Spleen (tissue), 11 donors: ENCODE measurements around the gene CASTOR1. TPM values are rescaled to one million over a fixed set of nuclear protein-coding genes. Genes with fewer than 3 reads are reported as not detected.

Experiments used
- DNase-seq: peaks from one replicate; pipeline ENCODE4 v3.0.0-alpha.2; 2020
- H3K27ac ChIP-seq, 8 donors: fragments of 200-600 bp; sonication (generic) in 7 of 8; 1 replicate in 4 of 8; 2 replicates in 4 of 8; pipeline versions ENCODE4 v1.5.0 to v1.8.0; 2016 to 2021; ENCODE audit warnings: inconsistent platforms in 4 of 8, mild to moderate bottlenecking in 4 of 8, moderate library complexity in 1 of 8
- H3K27me3 ChIP-seq, 7 donors: fragments of 200-600 bp; sonication (generic) in 6 of 7; replicated peaks in 1 of 7; 1 replicate in 4 of 7; 2 replicates in 3 of 7; pipeline versions ENCODE4 v1.5.0 to v1.8.0; 2016 to 2021; ENCODE audit warnings: inconsistent platforms in 3 of 7, mild to moderate bottlenecking in 1 of 7
- H3K36me3 ChIP-seq, 6 donors: fragments of 200-600 bp; sonication (generic) in 5 of 6; 1 replicate in 4 of 6; 2 replicates in 2 of 6; pipeline versions ENCODE4 v1.5.0 to v1.8.0; 2016 to 2021; ENCODE audit warnings: inconsistent platforms in 2 of 6
- H3K4me1 ChIP-seq, 6 donors: fragments of 200-600 bp; sonication (generic) in 5 of 6; 1 replicate in 3 of 6; 2 replicates in 3 of 6; pipeline versions ENCODE4 v1.5.0 to v1.8.0; 2016 to 2021; ENCODE audit warnings: inconsistent platforms in 3 of 6
- H3K4me3 ChIP-seq, 8 donors: fragments of 200-600 bp; sonication (generic) in 7 of 8; 1 replicate in 4 of 8; 2 replicates in 4 of 8; pipeline versions ENCODE4 v1.5.0 to v1.8.0; 2016 to 2021; ENCODE audit warnings: inconsistent platforms in 4 of 8, mild to moderate bottlenecking in 4 of 8, moderate library complexity in 2 of 8
- H3K9me3 ChIP-seq, 8 donors: fragments of 200-600 bp; sonication (generic) in 7 of 8; 1 replicate in 4 of 8; 2 replicates in 4 of 8; pipeline versions ENCODE4 v1.5.0 to v1.8.0; 2016 to 2021; ENCODE audit warnings: inconsistent platforms in 4 of 8
- POLR2A ChIP-seq, 3 donors: fragments of 450-650 bp; IDR thresholded peaks; one replicate each; pipeline ENCODE4 v1.5.1; 2017; ENCODE audit warnings: antibody characterized with exemption in 3 of 3, mild to moderate bottlenecking in 1 of 3
- POLR2AphosphoS5 ChIP-seq, 3 donors: sonication (generic); formaldehyde crosslinking; IDR thresholded peaks; one replicate each; pipeline ENCODE4 v1.5.1; 2017; ENCODE audit warnings: antibody characterized with exemption in 3 of 3
- WGBS, 5 donors: extraction: QIAGEN DNeasy Blood & Tissue Kit in 3 of 5; methylation state at CpG; one replicate each; pipeline versions ENCODE4 v1.1.5 to v1.1.7; 2013 to 2018; 5-methylcytosine and 5-hydroxymethylcytosine counted together
- intact Hi-C: fragments of 100-400 bp; cut with DNase I; formaldehyde crosslinking; loops from one replicate; pipeline ENCODE4 v1.15.0; 2023; ENCODE audit warnings: low total_unique reads
- polyA plus RNA-seq, 3 donors: library from polyadenylated mRNA; stranded (reverse); fragments of 200-250 nt; gene quantifications; one replicate each; pipeline ENCODE4 v1.2.1, GENCODE V29; 2013
- total RNA-seq, 7 donors: library from RNA; depleted of rRNA in 3 of 7; stranded (reverse); fragments of >200 nt in 3 of 7; fragmentation: NEBNext Ultra II Directional in 4 of 7; extraction: Animal tissue kit (Norgen Biotek cat#: 25700) in 4 of 7; gene quantifications; one replicate each; pipeline versions ENCODE4 v1.1.0 to v1.2.1, GENCODE V29; 2016 to 2021
- TF ChIP-seq, protein P1 (sequence below), 11 experiments: fragments of 200-600 bp in 7 of 11; fragments of 450-650 bp in 4 of 11; sonication (generic) in 4 of 11; IDR thresholded peaks in 8 of 11; conservative IDR thresholded peaks in 3 of 11; 1 replicate in 7 of 11; 2 replicates in 4 of 11; pipeline versions ENCODE4 v1.4.0 to v1.8.0; 2016 to 2021; ENCODE audit warnings: antibody characterized with exemption in 11 of 11, inconsistent platforms in 4 of 11, mild to moderate bottlenecking in 1 of 11
- donor health status: healthy with polysubstance abuse.
- donor health status: DM: no; HTN: no; CAD: no; lungs with moderate emphysema.
- donor health status: DM: no; HTN: no; CAD: no.
- donor health status: Bipolar disorder and iron deficiency.
- donor health status: healthy.
- donor health status: DM: no; HTN: no; CAD: no.
- donor health status: DM: yes; HTN: yes; CAD: no.

Gene CASTOR1
- total and polyA plus RNA-seq, 10 donors, result 5.6 to 18.9 (median 12.6) TPM

DNA sequence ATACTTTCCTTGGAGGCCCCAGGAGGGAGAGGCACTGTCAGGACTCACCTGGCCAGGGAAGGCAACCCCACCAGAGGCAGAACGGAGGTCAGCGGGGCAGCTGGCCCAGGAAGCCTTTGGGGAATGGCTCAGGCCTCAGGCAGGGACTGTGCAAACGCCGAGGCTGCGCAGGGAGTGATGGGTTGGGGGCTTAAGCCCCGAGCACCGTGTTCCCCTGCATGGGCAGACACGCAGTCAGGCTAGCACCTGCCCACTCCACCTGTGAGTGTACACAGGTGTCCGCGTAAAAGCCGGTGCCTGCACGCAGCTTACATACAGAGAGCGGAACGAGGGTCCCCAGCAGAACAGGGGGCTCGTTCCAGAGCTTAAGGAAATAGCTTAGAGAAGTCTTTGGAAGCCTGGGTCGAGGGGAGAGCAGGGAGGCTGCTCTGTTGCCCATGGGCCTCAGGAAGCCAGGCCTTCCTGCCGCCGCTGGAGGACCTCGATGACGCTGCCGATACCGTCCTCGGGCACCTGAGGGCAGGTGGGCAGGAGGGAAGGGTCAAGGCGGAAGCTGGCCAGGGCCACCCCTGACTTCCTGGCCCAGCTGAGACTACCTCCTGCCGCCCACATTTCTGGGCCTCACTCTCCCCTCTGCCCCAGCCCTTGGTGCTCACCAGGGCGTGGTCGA is 4.0 kb downstream of the CASTOR1 start:
- no peak overlapping the region for H3K4me3 ChIP-seq
- 84 to 94% (median 91%) methylated on average over 23 to 27 of the region's 27 CpGs for WGBS, 5 donors

DNA sequence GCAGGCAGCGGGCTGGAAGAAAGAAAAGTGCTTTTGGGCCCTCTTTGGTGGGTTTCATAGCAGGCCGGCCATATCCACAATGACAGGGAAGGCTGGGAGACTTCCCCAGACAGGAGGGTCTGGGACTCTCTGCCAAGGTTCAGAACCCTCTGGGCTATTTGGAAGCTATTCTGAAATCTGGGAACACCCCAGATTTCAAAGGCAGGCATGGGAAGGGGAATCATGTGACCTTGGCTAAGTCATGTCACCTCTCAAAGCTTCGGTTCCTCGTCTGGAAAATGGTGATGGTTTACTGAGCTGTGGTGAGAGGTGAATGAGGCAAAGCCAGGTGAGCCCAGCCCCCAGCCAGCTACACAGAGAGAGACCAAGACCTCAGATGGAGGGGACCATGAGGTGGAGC is 4.6 kb downstream of the CASTOR1 start:
- Histone ChIP-seq H3K27me3 (peaks cover 0 to 5% (median 0%) of the 10 kb centered on the region in 7 donors), H3K36me3 (peaks cover 0 to 30% (median 10%) of the 10 kb centered on the region in 6 donors), H3K4me3 (no peak overlapping the region), H3K4me1 (peaks cover 10 to 61% (median 40%) of the 10 kb centered on the region in 6 donors), H3K9me3 (no peaks in the 10 kb centered on the region), H3K27ac (no peak overlapping the region)
- intact Hi-C loops, result loop anchor here (5.0 to 10.0 kb wide), 2 partner anchors 103 to 180 kb away; partner anchors contain the start of gene RNF215
- WGBS, 5 donors, result 76 to 96% (median 85%) methylated on average over 4 of the region's 4 CpGs
- TF ChIP-seq POLR2A (IDR thresholded peaks at IDR 0.05) (no peak), POLR2AphosphoS5 (IDR thresholded peaks at IDR 0.05) (no peak)
- TF ChIP-seq, protein P1, sequence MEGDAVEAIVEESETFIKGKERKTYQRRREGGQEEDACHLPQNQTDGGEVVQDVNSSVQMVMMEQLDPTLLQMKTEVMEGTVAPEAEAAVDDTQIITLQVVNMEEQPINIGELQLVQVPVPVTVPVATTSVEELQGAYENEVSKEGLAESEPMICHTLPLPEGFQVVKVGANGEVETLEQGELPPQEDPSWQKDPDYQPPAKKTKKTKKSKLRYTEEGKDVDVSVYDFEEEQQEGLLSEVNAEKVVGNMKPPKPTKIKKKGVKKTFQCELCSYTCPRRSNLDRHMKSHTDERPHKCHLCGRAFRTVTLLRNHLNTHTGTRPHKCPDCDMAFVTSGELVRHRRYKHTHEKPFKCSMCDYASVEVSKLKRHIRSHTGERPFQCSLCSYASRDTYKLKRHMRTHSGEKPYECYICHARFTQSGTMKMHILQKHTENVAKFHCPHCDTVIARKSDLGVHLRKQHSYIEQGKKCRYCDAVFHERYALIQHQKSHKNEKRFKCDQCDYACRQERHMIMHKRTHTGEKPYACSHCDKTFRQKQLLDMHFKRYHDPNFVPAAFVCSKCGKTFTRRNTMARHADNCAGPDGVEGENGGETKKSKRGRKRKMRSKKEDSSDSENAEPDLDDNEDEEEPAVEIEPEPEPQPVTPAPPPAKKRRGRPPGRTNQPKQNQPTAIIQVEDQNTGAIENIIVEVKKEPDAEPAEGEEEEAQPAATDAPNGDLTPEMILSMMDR (IDR thresholded peaks at IDR 0.05 in 8 of 11, conservative IDR thresholded peaks at IDR 0.05 in 3 of 11), result no peak
- no peak for DNase-seq

More for the DNA sequence above, 4.0 kb downstream of the CASTOR1 start:
- H3K36me3 ChIP-seq, result peaks cover 0 to 30% (median 10%) of the 10 kb centered on the region in 6 donors
- TF ChIP-seq POLR2AphosphoS5 (IDR thresholded peaks at IDR 0.05), result no peak
- no peak for TF ChIP-seq POLR2A (IDR thresholded peaks at IDR 0.05)
- TF ChIP-seq, protein P1 (IDR thresholded peaks at IDR 0.05 in 8 of 11, conservative IDR thresholded peaks at IDR 0.05 in 3 of 11), result no peak
- peaks cover 15 to 61% (median 43%) of the 10 kb centered on the region in 6 donors for H3K4me1 ChIP-seq
- DNase-seq, result no peak
- intact Hi-C loops, result loop anchor here (5.0 to 10.0 kb wide), 2 partner anchors 102 to 181 kb away; partner anchors contain the start of gene RNF215
- no peaks in the 10 kb centered on the region for H3K27me3 ChIP-seq
- no peaks in the 10 kb centered on the region for H3K9me3 ChIP-seq
- H3K27ac ChIP-seq, result no peak overlapping the region

DNA sequence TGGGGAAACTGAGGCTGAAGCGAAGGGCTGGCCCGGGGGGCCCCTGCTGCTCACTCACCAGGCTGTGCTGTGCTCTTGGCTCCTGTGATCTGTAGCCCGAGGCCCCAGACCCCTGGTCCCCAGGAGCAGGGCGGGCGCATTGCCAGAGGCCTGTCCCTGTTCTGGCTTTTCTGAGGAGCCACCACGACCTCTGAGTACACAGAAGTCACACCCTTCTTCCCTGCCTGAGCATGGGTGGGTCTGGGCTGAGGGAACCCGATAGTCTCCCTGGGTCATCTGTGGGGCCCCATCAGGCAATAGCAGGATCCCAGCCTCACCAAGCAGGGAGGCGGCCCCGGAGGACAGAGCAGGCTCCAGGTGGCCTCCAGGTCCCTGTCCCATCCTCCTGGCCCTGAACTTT is 5.1 kb downstream of the CASTOR1 start:
- Histone ChIP-seq H3K4me3 (no peak overlapping the region), H3K27ac (no peak overlapping the region), H3K9me3 (no peaks in the 10 kb centered on the region), H3K36me3 (peaks cover 0 to 30% (median 10%) of the 10 kb centered on the region in 6 donors), H3K27me3 (peaks cover 0 to 10% (median 0%) of the 10 kb centered on the region in 7 donors), H3K4me1 (peaks cover 13 to 61% (median 43%) of the 10 kb centered on the region in 6 donors)
- DNase-seq, result no peak
- no peak for TF ChIP-seq POLR2AphosphoS5 (IDR thresholded peaks at IDR 0.05)
- TF ChIP-seq, protein P1 (IDR thresholded peaks at IDR 0.05 in 8 of 11, conservative IDR thresholded peaks at IDR 0.05 in 3 of 11), result no peak
- TF ChIP-seq POLR2A (IDR thresholded peaks at IDR 0.05), result no peak
- intact Hi-C loops, result loop anchor here (10.0 kb wide), 1 partner anchor 179 kb away; no protein-coding TSS in a partner anchor
- 84 to 94% (median 91%) methylated on average over 5 to 9 of the region's 9 CpGs for WGBS, 5 donors

DNA sequence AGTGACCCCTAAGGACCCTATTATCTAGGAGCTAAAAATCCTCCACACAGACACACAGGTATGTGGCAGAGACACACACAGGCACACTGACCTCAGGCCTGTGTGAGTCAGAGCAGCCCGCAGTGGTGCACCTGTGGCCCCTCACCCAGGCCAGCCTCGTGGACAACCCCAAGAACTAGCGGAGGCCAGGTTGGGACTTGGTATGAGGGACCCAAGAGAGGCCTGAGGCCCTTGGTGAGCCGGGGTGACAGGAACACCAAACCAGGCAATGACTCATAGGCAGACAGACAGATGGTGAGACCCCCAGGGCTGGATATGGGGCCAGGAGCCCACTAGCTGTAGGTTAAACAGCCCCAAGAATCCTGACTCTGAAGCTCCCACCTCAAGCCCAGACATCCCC is 6.0 kb downstream of the CASTOR1 start:
- WGBS, 5 donors, result 75 to 88% (median 79%) methylated on average over 3 to 4 of the region's 4 CpGs
- Histone ChIP-seq H3K27me3 (peaks cover 0 to 13% (median 0%) of the 10 kb centered on the region in 7 donors), H3K4me1 (peaks cover 9 to 61% (median 42%) of the 10 kb centered on the region in 6 donors), H3K27ac (no peak overlapping the region), H3K4me3 (no peak overlapping the region), H3K9me3 (no peaks in the 10 kb centered on the region), H3K36me3 (peaks cover 0 to 30% (median 10%) of the 10 kb centered on the region in 6 donors)
- no peak for DNase-seq
- intact Hi-C loops, result loop anchor here (10.0 kb wide), 1 partner anchor 179 kb away; no protein-coding TSS in a partner anchor
- no peak for TF ChIP-seq POLR2A (IDR thresholded peaks at IDR 0.05)
- TF ChIP-seq POLR2AphosphoS5 (IDR thresholded peaks at IDR 0.05), result no peak
- TF ChIP-seq, protein P1 (IDR thresholded peaks at IDR 0.05 in 8 of 11, conservative IDR thresholded peaks at IDR 0.05 in 3 of 11), result no peak
